ENCODE results near the gene RHOBTB3.

Gene RHOBTB3

DNA sequence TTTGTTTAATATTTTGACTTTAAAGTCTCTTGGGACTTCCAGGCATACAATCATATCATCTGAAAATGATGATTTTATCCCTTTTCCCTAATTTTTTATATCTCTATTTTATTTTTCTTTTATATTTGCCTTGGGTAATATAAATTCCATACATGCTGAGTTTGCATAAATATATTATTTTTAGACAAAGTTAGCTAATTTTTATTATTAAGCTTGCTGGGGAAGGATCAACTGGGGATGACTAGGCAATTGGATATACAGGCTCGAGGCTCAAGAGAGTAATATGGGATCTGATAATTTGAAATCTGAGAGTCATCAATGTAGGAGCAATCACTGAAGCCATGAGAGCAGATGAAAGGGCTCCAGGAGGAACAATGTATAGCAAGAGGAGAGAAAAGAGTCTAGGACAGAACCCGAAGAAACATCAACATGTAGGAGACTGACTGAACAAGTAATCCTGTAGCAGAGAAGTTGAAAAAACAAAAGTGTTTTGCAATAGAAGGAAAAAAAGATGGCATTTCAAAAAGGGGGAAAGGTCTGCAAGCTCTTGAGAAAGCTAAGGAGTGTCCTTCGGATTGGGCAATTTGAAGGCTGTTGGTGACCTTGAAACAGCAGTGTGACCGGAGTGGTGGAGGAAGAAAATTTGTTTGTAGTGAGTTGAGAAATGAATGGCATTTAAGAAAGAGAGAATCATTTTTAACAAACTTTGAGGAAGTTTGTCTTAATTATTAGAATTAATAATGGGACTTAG is 17.0 kb upstream of the RHOBTB3 start:
- no peak for DNase-seq (ENCODE audit: low read depth in 3 of 3)

DNA sequence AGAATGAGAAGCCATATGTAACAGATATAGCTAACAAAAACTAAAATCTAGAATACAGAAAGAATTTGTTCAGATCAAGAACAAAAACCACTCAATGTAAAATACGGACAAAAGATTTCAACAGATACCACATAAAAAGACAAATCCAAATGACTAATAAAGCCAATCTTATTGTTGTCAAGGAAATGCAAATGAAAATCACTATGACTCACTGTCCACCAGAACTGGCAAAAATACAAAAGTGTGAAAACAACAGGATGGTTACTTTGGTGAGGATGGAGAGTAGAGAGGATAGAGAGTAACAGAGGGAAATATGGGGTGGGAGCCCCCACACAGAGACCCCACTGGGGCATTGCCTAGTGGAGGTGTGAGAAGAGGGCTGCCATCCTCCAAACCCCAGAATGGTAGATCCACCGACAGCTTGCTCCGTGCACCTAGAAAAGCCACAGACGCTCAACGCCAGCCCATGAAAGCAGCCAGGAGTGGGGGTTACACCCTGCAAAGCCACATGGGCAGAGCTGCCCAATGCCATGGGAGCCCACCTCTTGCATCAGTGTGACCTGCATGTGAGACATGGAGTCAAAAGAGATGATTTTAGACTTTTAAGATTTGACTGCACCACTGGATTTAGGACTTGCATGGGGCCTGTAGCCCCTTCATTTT is 15.2 kb upstream of the RHOBTB3 start:
- DNase-seq (ENCODE audit: low read depth in 3 of 3), result no peak

DNA sequence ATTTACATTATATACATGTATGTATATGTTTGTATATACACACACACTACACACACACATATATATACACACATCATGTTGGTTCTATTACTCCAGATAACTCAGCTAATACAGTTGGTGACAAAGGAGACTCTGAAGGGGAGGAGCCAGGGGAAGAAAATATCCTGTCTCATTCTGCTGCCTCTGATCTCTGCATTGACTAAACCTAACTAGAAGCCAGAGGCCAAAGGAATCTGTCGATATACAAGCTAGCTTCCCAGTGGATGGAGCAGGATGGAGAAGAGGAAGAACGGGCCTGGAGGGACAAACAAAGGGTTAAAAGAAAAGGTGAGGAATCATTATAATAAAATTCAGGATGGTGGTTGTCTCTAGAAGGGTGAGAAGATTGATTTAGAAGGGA is 13.7 kb upstream of the RHOBTB3 start:
- DNase-seq (ENCODE audit: low read depth in 3 of 3), result no peak

DNA sequence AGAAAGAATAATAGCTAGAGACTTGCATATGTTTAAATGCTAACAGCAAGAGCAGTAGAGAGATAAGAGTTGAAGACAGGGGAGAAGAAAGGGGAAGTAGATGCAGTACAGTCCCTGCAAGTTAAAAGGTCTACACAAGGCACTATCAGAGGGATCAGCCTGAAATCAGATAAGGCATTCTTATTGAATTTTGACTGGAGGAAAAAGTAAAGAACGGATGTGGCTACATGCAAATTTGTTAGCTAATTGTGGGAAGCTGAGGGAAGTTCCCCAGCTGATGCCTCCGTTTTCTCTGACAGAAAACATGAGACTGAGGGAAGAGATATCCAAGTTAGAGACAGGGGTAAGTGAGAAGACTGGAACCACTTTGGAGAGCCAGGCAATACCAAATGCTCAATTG is 12.9 kb upstream of the RHOBTB3 start:
- DNase-seq (ENCODE audit: low read depth in 3 of 3), result peak in 1 of 3 experiments; percentile 16

DNA sequence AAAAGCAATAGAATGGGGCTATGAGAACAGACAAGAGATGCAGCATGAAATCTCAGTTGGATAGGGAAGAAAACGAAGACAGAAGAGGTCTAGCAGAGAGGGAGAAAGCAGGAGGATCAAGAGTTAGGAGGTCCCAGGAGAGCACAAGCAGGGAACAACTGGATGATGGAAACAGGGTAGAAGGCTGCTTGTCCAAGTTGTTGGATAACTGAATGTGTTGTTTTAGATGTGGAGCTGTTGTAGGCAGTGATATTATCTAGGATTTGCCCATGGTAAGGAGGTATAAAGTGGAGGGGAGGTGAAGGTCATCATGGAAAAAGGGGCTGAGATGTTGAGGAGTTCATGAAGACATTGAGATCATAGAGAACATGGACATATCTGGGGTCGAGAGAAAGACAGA is 12.4 kb upstream of the RHOBTB3 start:
- no peak for DNase-seq (ENCODE audit: low read depth in 3 of 3)

DNA sequence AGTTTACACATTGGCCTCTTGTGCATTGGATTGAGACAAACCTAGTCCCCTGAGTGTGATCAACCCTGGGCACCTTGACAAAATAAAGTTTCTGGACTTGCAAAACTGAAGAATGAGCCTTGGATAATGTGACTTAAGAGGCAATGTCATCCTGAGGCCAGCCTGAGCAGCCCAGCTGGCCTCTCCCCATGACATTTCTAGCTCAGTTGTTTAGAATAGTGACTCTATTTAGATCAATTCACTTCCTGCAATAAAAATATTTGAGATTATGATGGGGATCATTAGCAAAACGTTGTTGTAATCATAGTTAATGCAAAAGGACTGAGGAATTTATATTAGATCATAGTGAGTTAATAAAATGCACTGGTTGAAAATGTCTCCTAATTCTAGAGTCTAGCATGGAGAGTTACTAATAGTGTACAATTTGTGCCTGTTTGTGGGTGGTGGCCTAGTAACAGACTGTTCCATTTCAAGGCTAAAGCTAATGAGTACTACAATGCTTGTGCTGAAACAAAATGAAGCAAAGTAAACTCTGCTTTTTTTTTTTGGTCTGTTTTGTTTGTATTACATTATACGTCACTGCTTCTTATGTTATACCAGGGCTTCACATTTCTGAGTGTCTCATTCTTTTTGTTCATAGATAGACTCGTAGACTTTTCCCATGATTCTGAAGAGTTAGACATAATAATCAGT is 10.9 kb upstream of the RHOBTB3 start:
- DNase-seq (ENCODE audit: low read depth in 3 of 3), result no peak

DNA sequence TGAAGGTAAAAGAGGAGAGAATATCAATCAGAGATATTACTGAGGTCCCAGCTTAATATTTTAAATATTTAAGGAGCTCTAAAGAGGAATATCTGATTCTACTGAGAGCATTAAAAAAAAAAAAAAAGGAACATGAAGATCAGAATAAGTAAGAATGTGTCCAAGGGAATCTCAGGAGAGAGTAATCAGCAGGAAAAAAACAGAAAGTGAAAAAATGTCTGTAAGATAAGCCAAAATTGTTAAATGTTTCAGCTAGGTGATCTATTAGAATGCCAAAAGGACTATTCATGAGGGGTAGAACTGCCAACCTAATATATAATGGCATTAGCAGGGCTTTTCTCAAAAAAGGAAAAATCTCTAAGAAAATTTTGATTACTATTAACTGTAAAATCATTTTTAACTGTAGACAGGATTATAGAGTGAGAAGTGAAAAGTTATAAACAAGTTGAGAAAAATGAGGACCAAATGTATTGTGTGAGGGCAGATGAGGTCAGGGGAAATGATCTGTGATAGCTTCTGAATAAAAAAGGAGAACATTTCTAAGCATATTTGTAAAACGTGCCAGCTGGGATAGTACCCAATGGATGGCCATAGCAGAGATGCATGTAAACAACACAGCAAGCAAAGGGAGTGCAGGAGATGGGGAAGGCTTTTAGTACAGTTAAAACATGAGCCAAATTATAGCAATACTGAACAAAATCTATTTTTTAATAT is 9.4 kb upstream of the RHOBTB3 start:
- no peak for DNase-seq (ENCODE audit: low read depth in 3 of 3)

DNA sequence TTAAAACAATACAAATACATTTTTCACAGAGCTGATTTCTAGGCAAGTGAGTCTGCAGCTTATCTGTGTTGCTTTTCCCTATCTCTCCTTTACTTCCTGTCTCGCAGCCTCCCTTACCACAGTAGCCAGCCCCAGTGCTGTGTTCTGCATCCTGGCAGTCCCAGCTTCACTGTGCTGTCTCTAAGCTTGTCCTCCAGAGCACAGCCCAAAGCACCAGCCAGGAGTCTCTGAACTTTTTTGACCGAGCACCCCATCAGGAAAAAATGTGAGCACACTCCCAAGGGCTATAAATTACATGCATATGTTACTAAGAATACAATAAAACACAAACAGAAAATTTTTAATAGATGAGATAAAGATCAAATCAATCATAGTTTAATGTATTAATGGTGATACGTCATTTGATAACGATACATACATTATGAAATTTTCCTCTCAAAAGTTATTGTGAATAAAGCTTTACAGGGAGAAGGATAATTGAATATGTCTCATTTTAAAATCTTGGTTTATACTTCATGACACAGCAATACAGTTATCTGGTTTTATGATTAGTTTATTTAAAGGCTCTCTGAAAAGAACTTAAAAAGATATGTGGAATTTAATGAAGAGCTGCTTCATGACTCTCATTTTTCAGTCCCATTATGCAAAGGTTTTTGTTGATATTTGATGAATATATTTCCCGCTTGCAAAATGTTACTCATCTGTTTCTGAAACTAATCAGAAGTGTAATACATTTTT is 7.3 kb upstream of the RHOBTB3 start:
- DNase-seq (ENCODE audit: low read depth in 3 of 3), result no peak

DNA sequence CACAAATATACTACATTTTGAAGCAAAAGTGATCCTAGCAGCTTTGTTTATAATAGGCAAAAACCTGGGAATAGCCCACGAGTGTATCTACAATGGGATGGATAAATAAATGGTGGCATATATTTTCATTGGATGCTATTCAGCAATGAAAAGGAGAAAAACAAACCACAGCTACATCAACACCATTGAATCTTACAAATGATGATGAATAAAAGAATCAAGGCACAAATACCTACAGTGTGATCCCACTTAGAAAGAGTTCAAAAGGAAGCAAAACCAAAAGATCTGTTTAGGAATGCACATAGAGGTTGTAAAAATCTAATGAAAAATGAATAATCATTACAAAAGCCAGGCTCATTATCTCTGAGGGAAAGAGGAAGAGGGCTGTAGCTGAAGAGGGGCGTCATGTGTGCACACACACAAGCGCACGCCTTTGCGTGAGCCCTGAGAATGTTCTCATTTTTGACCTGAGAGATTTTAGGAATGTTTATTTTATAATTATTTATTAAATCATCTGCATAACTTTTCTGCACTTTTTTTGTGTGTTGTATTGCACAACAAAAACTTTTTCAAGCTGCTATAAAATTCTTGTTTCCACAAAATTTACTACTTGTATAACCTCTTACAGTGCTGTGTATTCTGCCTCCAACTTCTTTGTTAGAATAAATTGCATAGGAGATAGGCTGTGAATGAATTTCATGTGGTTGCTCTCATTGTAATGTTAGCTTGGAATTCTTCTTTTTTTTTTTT is 5.9 kb upstream of the RHOBTB3 start:
- DNase-seq (ENCODE audit: low read depth in 3 of 3), result no peak

DNA sequence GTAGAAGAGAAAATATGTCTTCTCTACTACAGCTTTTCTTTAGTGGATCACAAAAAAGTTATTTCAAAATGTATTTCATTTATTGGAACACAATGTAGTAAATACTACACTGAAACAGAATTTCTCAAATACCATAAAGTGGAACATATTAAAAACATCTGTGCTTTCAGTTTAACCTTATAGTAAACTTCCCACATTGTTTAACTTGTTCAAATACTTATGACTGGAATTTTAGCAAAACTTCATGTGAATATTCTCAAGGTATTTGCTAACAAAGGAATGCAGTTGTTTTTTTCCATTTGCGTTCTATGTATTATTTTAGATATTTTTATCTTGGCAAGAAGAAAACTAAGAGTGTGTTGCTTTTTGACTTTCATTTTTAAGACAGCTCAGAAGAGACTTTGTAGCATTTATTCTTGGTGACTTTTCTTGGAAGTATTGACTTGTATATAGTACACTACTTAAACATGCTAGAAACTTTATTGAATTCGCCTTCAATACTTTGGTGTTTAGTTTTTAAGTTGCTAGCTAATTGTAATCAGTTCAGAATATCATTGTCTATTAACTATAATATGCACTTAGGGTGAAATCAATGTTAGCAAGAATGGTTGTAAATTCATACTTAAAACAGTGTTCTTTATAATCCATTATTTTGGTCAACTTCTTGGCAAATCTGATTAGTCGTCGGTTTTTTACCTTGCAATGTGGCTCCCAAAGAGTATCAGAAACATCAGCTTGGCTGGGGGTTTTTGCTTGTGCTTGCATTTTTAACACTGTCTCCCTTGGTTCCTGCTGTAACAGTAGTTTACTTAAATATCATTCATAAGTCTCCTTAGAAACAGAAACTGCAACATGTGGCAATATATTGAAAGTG is 5.0 kb upstream of the RHOBTB3 start:
- no peak for DNase-seq (ENCODE audit: low read depth in 3 of 3)

DNA sequence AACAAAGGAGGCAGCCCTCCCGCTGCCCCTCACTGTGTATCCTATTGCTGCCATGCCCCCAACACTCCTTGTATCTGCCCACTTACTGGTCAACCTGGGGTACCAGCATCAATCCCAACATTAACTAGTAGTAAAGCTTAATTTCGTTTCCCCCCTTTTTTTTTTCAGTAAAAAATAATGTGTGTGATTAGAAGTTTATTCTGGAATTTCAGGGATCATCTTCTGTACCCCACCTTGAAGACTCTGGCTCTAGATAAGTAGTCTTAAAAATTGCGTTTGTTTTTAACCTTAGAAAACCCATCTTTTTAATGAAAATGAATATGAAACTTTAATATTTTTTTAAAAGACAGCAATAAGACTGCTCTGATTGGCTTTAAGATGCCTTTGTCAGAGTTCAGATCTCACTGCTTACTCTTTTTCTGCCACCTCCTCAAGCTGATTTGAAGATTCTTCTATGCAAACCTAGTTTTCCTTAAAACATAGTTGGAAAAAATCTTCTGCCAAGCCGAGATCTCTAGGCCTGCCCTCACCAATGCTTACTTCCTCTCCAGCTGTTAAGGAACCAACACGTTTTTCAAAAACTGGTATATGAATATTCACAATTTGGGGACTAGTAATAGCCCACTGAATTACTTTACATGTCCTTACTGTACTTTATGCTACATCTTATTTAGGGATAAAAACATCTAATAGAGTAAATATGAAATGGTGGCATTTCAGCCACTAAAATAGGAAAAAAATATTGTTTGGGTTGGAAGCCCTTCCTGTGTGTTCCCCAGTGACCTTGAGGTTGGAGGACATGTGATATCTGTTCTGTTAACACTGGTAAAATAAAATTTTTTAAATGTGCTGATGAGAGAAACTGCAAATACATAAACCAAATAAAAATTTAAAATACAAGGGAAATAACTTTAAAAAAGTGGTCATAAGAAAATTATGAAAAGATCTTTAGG is 4.0 kb upstream of the RHOBTB3 start:
- no peak for DNase-seq (ENCODE audit: low read depth in 3 of 3)

DNA sequence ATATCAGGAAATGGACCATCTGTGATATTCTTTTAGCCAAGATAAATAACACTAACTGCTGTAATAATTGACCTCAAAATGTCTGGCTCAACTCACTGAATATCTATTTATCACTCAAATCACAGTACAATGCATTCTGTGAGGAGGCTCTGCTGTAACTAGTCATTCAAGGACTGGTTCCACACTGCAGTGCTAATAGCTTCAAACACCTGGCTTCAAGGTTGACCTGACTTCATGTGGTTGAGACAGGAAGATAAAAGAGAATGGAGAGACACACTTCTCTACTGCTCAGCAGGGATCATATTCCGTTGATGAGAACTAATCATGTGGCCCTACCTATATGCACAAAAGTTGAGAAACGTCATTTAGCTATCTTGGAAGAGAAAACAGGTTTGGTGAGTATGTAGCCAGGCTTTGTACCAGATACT is 3.4 kb upstream of the RHOBTB3 start:
- no peak for DNase-seq (ENCODE audit: low read depth in 3 of 3)

DNA sequence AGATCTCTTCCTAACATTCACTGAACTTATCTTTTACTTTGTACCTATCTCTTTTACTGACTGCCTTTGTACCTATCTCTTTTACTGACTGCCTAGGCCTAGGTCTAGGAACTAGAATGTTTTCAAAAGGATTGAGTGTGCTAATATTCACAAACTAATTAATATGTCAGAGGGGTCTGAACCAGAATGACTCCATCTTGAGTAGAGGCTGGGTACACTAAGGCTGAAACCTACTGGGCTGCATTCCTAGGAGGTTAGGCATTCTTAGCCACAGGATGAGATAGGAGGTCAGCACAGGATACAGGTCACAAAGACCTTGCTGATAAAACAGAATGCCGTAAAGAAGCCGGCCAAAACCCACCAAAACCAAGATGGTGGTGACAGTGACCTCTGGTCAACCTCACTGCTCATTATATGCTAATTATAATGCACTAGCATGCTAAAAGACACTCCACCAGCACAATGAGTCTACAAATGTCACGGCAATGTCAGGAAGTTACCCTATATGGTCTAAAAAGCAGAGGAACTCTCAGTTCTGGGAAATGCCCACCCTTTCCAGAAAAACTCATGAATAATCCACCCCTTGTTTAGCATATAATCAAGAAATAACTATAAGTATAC is 2.5 kb upstream of the RHOBTB3 start:
- no peak for DNase-seq (ENCODE audit: low read depth in 3 of 3)

DNA sequence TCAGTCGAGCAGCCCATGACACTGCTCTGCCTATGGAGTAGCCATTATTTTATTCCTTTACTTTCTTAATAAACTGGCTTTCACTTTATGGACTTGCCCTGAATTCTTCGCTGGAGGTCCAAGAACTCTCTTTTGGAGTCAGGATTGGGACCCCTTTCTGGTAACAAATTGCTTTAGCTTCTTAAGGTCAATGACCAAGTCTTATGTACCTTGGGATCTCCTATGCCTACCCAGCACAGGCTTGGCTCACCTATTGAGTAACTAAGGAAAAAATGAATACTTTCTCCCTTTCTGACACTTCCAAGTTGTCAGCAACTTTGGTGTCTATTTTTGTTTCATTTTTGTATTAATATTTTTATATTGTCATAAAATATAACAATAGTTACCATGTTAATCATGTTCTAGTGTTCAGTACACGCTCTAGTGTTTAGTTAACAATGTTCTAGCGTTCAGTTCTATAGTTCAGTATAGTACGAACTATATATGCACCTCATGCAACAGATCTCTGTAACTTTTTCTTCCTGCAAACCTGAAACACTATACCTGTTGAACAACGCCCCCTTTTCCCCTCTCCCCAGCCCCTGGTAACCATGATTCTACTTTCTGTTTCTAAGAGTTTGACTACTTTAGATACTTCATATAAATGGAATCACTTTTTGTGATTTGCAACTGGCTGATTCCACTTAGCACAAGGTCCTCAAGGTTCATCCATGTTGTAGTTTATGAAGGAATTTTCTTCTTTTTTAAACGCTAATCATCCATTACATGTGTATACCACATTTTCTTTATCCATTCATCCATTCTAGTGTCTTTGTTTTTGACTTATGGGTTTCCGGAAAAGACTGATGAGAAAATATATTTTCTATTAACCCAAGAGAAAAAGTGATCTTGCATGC is 1.8 kb upstream of the RHOBTB3 start:
- DNase-seq (ENCODE audit: low read depth in 3 of 3), result no peak

DNA sequence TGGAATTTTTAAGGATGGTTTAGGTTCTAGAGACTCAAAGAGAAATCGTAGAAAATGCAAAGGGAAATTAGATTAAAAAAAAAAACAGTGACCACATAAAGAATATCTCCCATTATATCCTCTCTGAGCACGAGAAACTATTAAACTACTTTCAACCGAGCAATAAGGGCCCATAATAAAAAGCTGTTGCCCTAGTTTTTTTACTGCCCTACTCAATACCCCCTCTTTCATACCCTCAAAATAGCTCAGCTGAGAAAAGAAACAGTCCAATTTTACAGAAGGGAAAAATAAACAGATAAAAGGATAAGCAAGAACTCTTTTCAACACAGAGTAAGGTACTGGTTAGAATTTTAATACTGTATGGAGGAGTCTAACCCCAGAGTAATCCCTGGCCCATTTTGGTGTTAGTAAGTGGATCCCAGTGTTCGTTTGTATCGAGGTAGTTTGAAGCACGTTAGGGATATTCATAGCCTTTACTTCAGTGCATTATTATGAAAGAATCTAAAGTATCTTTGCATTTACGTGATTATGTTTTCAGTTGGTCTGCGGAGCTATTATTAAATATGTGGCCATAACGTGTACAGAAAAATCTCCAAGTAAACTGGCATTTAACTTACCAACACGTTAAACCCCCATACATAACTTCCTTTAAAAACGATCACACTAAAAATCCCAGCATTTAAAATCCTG is 980 bp upstream of the RHOBTB3 start:
- DNase-seq (ENCODE audit: low read depth in 3 of 3), result no peak

Data from stimulated activated CD4-positive, alpha-beta T cell treated with anti-CD3 and anti-CD28 coated beads, TNF-alpha, amount 100 ng/mL, for 24 hours (primary cell).